HG02571 (cell line): Measurements from ENCODE around the gene TENT4B.

ENCODE experiments used
- ATAC-seq: cut with Tn5 transposase; IDR thresholded peaks from one replicate; pipeline ENCODE4 v1.9.1; 2021; ENCODE audit warnings: mild to moderate bottlenecking, moderate library complexity; ENCODE audit not compliant: unreplicated experiment

Gene TENT4B

DNA sequence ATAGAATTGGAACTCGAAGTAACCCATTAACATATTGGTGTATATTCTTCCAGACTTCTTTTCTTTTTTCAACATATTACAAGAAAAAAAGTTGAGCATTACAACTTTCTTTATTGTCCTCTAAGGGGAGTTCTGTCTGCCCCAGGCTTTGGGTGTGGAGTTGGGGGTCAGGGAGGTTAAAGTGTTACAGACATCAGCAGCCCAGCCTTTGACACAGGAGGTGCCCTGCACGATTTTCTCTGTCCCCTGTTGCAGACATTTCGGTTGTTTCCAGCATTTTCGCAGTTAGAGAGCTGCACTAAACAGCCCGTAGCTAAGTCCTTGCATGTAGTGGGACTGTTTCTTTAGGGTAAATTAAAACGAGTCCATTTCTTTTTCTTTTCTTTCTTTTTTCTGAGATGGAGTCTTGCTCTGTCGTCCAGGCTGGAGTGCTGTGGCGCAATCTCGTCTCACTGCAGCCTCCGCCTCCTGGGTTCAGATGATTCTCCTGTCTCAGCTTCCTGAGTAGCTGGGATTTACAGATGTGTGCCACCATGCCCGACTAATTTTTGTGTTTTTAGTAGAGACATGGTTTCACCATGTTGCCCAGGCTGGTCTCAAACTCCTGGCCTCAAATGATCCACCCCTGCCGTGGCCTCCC, 99.9 kb downstream of the TENT4B start:
- ATAC-seq: no peak

DNA sequence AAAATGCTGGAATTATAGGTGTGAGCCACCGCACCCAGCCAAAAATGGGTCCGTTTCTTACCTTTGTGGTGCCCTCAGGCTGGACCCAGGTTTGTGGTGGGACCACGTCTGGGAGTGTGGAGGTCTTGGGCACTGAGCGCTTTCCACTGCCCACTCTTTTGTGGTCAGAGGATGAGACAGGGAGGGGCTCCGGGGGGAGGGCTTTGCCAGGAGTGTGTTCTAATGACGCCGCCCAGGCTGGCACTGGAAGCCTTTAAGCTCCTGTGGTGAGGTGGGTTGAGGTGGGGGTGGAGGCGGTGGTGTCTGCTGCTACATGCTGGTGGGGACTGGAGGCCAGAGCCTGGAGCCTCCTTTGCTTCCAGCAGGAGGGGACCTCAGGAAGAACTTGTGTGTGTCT, 100.4 kb downstream of the TENT4B start:
- no peak for ATAC-seq

DNA sequence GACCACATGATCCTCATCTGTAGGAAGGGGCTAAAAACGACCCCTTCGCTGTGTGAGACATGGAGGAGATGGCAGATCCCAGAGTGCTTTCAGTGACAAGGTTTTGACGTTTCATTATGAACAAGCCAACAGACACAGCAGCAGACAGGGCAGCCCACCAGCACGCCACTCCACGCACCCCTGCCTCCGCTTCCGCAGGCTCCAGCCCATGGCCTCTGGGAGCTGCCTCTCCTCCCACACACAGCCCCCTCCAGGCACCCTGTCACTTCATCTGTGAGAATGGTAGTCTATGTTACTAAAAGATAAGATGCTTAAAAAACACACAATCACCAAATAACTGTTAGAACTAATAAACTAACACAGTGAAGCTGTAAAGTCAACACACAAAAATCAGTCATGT, 101.0 kb downstream of the TENT4B start:
- ATAC-seq: no peak

DNA sequence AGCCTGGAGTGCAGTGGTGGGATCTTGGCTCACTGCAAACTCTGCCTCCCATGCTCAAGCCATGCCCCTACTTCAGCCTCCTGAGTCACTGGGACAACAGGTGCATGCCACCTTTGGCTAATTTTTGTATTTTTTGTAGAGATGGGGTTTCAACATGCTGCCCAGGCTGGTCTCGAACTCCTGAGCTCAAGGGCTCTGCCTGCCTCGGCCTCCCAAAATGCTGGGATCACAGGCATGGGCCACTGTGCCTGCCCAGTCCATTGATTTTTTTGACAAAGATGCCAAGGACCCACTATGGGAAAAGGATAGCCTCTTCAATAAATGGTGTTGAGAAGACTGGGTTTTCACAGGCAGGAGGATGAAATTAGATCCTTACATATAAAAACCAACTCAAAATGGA, 102.4 kb downstream of the TENT4B start:
- no peak for ATAC-seq

DNA sequence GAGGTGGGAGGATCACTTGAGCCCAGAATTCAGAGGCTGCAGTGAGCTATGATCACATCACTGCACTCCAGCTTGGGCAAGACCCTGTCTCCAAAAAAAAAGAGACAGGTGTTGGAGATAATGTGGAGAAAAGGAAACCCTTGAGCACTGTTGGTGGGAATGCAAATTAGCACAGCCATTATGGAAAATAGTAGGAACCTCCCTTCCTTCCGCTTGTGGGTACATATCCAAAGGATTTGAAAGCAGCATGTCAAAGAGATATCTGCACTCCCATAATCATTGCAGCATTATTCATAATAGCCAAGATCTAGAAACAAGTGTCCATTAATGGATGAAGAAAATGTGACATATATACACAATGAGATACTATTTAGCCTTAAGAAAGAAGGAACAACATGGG, 103.5 kb downstream of the TENT4B start:
- no peak for ATAC-seq

DNA sequence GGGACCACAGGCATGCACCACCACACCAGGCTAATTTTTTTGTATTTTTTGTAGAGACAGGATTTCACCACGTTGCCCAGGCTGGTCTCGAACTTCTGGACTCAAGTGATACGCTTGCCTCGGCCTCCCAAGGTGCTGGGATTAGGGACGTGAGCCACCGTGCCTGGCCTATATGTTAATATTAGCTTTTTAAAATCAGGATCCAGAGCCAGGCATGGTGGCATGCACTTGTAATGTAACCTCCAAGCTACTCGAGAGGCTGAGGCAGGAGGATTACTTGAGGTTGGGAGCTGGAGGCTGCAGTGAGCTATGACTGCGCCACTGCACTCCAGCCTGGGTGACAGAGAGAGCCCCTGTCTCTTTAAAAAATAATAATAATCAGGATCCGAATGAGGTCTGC, 104.8 kb downstream of the TENT4B start:
- ATAC-seq: no peak

DNA sequence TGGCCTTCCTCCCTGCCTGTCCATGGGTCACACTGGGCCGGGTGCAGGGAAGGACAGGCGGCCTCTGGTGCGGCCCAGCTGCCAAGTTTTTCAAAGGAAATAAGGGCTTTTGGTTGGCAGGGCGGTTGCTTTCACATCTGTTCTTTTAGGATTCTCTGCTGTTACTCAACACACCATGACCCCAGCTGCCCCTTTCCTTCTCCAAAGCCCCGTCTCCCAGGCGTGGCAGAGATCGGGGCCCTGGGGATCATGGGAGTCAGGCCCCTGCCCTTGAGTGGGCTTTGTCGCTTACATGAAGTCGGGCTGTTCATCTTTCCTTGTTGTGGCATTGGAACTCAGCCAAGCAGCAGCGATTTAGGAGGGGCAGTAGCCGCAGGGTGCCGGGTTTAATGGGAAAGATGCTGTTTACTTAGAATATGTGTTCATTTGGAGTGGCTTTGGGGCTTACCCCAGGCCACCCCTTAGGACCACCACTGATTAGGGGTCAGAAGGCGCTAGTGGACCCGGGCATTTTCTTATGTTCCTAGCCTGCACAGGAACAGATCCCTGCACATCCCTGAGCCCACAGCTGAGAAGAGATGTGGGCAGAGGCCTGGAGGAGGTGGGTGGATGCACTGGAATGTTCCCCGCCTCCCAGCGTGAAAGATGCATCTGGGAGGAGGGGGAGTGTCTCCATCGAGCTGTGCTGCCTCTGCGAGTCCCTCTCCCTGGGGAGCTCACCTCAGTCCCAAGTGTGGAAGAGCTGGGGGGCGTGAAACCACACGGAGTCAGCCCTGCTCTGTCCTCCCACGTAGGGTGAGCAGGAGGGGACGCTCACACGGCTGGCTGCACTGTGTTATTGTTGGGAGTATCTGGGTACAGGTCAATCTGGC, 106.5 kb downstream of the TENT4B start:
- no peak for ATAC-seq

DNA sequence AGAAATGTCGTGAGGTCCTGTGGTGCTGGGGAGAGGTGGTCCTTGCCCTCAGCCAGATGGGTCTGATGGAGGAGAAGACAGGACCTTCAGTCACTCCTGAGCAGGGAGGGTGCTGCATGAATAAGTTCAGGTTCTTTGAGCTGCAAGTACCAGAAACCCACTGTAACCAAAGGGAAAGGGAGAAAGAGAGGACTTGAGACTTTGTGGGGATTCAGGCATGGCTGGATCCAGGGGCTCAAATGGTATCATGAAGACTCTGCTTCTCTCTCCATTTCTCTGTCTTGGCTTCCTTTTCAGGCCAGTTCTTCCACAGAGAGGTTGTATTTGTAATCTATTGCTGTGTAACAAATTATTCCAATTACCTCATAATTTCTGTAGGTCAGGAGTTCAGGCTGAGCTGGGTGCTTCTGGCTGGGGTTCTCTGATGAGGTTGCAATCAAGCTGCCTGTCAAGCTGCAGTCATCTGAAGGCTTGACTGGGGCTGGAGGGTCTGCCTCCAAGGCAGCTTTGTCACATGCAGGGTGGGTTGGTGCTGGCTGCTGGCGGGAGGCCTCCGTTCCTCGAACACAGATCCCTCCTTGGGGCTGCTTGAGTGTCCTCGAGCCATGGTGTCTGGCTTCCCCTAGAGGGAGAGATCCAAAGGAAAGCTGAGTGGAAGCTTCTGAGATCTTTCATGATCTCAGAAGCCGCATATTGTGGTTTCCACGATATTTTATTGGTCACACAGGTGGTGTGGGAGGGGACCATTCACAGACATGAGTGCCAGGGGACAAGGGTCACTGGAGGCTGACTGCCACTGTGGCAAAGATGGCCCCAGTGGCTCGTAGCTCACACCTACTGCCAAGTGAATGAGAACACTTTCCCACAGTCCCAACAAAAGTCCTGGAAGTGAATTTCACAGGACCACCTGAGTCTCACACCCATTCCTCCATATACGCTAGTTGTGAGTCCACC, 107.4 kb downstream of the TENT4B start:
- no peak for ATAC-seq

DNA sequence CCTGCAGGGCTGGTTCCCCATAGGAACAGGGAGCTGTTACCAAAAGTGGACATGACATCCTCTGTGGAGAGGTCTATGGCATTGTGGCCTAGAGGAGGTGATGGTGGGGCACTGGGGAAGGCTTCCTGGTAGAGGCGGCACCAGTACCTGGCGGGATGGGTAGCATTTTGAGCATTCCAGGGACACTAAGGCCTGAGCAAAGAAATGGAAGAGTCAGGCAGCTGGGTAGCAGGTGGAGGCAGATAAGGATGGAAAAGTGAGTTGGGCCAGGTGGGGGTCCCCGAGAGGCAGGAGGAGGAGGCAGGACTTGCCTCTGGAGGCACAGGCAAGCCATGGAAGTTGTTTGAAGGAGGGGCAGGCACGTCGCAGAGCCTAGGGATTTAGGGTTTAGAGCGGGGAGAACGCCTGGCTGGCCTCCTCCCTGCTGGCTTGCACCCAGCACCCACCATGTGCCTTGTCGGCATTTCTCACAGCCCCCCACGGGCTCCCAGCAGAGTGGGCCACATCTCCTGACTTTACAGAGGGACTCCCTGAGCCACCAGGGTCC, 108.1 kb downstream of the TENT4B start:
- ATAC-seq: no peak

DNA sequence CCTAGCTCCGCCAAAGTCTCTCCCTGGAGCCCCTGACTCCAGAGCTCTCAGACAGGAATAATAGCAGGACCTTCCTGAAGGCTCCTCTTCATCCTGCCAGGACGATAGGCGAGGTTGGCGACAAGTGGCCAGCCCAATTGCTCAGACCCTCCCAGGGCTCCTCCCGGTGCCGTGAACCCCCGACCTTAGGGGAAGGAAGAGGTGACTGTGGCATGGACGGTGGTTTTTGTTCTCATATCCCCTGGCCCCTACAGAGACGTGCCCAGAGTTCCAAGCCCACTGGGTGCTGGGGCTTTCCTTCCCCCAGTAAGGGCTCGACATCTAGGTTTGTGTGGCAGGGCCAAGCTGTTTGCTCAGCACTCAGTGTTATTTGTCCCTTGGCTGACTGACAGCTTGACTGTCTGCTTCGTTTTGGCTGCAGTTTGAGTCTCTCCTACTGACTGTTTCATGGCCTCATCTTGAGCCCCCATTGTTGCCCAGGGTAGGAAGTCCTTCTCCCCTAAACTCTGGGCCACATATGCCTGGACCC, 108.7 kb downstream of the TENT4B start:
- no peak for ATAC-seq

DNA sequence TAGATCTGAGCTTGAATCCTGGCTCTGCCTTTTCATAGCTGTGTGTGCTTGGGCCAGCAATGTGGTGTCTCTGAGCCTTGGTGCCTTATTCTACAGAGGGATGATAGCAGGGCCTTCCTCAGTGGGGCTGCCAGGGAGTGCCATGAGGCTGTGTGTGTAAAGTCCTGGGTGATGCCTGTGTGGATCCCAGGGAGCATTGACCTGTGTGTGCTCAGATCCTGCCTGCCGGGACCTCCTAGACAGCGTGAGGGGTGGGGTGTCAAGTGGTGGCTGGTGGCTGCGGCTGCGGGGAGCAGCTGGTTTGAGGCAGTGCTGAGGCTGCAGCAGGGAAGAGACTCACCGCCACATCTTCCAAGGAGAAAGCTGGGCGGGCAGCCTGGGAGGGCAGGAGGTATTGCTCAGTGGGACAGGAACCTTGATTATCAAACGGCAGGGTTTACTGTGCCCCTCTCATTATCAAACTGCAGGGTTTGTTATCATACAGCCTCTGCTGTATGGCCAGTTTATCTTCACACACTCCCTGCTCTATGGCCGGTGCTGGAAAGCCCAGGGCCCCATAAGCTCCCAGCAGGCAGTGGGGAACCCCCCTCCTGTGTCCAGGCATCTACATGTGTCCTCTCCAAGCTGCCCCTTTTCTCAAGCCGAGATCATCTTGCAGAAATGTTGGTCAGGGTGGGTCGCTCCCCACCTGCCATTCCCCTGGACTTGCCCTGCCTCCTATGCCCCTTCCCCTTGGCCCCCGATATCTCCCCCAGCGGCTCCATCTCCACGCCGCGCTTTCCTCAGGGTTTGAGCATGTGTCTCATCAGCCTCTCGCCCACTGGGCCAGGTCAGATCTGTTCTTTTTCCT, 110.2 kb downstream of the TENT4B start:
- ATAC-seq: no peak

DNA sequence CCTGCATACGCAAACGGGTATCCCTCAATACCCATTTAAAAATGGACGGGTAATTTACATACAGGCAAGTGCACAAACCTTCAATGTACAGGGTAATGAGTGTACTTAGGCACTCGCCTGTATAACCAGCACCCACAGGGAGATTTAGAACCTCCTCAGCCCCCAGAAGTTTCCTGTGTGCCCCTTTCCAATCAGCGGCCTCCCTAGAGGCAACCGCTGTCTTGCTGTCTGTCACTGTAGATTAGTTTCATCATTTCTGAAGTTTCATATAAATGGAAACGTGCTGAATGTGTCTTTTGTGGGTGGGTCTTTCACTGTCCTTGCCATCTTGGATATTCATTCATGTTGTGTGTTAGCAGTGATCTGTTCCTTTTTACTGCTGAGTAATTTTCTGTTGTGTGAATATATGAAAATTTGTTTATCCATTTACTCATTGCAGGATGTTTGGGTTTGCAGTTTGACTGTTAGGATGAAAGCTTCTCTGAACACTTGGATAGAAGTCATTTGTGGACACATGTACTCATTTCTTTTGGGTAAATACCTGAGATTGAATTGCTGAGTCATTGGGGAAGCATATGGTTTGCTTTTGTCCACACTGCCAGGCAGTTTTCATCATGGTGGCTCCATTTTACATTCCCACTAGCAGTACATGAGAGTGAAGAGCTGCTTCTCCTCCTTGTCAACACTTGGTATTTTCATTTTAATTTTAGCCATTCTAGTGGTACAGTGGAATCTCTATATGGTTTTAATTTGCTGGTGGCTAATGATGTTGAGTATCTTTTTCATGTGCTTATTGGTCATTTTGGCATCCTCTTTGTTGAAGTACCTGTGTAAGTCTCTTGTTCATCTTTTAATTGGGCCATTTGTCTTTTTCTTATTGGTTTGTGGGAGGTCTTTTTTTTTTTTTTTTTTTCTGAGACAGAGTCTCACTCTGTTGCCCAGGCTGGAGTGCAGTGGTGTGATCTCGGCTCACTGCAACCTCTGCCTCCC, 111.1 kb downstream of the TENT4B start:
- peak; percentile 34 for ATAC-seq

DNA sequence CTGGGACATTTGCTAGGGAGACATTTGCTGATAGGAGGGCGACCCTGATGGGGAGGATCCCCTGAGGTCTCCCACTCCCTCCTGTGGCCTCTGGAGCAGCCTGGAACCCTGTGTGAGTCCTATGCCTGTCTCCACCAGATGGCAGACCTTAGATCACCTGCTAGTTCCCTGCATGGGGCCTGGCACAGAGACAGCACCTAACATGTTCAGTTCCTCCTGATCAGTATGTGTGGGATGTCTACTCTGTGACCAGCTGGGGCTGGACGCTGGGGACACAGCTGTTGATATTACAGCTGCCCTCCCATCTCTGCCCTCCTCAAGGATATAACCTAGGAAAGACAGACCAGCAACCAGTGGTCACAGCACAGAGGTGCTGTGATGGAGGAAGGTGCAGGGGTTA, 112.2 kb downstream of the TENT4B start:
- no peak for ATAC-seq

DNA sequence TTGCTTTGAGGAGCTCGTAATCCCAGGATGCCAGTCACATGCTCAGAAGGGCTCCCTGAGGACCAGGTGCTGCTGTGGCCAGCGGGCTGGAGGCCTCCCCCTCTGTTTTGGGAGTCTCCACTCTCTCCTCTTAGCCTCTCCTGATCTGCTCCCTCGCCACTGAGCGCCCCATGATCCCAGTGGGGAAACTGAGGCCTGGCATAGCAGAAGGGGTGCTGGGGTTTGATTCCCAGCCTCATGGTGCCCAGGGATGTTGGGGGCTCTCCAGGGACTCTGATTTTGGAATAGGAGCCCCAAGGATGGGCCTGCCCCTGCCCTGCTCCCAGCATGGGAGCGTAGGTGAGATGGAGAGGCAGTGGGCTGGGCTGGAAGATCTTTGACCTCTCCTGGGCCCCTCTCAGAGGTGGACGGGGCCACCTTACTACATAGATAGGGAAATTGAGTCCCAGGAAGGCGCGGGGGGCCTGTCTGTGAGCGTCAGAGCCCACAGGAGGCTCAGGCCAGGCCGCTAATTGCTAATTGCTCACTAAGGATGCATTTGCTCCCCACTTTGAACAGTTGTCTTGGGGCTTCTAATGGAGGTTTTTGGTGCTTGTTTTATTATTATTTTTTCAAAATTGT, 112.7 kb downstream of the TENT4B start:
- no peak for ATAC-seq

DNA sequence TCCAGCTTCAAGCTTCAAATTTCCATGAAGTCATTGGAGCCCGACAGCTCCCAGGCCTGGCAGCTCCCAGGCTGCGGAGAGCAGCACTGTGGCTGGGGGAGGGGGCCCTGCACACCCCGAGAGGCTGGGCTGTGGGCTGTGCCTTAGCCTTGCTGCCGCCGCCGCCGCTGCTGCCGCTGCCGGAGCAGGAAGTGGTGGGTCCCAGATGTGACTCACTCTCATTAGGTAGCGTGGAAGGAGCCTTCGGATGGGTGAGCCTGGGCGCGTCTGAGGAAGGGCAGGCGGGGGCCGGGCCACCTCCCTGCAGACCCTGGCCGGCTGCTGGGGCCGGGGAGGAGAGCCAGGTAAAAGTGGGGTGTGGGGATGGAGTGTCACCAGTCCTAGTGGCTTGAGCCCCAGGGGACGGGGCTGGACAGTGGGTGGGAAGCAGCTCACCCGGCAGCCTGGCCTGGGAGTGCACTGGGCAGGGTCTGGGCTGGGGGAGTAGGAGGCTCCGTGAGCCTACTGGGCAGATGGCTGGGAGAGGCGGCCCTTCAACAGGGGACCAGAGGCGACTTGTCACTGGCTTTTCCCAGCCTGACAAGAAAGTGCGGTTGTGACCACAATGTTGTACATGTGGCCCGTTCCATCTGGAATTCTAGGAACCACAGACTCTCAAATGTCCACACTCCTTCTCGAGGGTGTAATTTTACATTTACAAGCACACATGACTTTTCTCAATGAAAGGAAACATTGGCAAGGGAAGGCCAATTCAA, 113.4 kb downstream of the TENT4B start, which contains the start of gene ADCY7:
Gene ADCY7 (plus strand): TSS at position 215 of the 755 bp plus-strand sequence. CDS start 21,629 bp downstream, outside the sequence.
- ATAC-seq: peak; percentile 77

DNA sequence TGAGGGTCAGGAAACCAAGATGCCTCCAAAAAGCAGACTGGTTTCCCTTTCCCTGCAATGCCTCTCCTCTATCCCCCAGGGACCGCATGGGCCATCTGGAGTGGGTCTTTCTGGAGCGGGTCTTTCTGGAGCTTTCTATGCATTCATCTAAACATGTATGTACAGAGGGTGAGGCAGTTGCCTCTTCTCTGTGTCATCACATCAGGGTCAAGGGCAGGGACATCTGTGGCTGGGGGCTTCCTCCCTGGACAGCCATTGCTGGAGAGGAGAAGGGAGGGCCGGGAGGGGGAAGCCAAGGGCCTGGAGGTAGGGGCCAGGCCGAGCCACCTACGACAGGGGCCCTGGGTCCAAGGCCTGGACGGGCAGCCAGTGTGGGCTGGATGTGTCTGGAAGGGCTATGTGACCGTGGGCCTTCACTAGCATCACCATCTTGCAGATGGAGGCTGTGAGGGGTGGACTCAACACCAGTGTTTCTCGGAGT, 114.1 kb downstream of the TENT4B start:
- ATAC-seq: no peak

DNA sequence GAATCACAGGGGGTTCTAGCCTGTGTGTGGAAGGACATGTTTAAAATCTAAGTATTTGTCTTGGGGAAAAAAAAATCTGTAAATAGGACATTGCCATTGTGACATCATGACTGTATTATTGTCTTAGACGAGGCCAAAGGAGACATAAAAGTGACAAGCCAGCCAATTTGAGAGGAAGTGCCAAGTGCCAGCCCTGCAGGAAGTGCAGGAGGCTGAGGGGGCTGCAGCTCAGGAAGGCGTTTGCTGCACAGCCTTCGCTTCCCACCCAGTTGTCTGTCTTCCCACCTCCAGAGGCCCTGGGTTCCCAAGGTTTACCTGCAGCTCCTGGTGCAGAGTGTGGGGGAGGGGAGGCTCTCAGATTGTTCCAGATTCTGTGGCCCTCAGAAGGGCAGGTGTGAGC, 114.5 kb downstream of the TENT4B start:
- ATAC-seq: no peak
